ENCODE measurements around the gene ADAP1.

- no peak for TF ChIP-seq CTCF (IDR thresholded peaks at IDR 0.05)
- TF ChIP-seq POLR2A (IDR thresholded peaks at IDR 0.05) = no peak
Observed at GRCh38 chr7:910441-910861, 44.0 kb downstream of the ADAP1 start.
